Measurements from ENCODE around the gene ATP5F1D. TPM values are rescaled to one million over a fixed set of nuclear protein-coding genes. Genes with fewer than 3 reads are reported as not detected.

The ATP5F1D gene
- total RNA-seq, 2 donors from 2014 or later, result 40.4 to 45.1 TPM

DNA sequence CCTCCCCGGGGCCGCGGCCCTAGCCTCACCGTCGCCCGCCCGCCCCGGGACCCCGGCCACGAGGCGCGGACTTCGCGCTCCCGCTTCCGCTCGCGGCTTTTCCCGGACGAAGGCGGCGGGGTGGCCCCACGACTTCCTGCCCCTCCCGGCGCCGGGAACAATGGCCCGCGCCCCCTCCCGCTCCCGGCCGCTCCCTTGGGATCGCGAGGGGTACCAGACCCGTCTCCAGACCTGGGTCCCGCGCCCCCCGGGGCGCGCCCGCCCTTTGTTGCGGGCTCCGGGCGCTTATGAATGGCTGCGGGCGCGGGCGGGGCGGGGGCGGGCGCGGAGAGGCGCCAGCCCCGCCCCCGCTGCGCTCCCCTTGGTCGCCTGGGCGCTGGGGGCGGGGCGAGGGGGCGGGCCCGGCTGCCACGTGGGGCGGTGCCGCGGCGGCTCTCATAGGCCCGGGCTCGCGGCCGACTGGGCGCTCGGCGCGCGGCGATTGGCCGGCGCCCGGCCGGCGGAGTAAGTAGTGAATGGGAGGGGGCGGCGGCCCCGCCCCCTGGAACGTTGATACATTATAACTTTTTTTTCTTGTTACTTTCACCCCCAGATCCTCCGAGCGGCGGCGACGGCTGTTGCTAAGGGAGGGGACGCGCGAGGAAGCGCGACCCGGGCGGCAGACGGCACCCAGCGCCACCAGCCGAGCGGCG lies 7.9 kb downstream of the ATP5F1D start:
- Histone ChIP-seq H3K36me3 (peaks cover 5% of the 10 kb centered on the region), H3K4me1 (ENCODE audit: control insufficient read depth in 1 of 2, low read depth in 2 of 2) (peaks cover 27 to 51% of the 10 kb centered on the region in 2 donors), H3K27ac (peak overlapping the region; percentile 100), H3K27me3 (replicated peaks; ENCODE audit: insufficient read depth) (no peaks in the 10 kb centered on the region), H3K9me3 (no peaks in the 10 kb centered on the region), H3K4me3 (peak overlapping the region; percentile 99)
- peak; percentile 79 for DNase-seq (ENCODE audit: low spot score)
- ATAC-seq (ENCODE audit: insufficient number of reproducible peaks, low FRiP score, low read depth), result peak; percentile 16
- TF ChIP-seq, protein P1, sequence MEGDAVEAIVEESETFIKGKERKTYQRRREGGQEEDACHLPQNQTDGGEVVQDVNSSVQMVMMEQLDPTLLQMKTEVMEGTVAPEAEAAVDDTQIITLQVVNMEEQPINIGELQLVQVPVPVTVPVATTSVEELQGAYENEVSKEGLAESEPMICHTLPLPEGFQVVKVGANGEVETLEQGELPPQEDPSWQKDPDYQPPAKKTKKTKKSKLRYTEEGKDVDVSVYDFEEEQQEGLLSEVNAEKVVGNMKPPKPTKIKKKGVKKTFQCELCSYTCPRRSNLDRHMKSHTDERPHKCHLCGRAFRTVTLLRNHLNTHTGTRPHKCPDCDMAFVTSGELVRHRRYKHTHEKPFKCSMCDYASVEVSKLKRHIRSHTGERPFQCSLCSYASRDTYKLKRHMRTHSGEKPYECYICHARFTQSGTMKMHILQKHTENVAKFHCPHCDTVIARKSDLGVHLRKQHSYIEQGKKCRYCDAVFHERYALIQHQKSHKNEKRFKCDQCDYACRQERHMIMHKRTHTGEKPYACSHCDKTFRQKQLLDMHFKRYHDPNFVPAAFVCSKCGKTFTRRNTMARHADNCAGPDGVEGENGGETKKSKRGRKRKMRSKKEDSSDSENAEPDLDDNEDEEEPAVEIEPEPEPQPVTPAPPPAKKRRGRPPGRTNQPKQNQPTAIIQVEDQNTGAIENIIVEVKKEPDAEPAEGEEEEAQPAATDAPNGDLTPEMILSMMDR (IDR thresholded peaks at IDR 0.05), result no peak

DNA sequence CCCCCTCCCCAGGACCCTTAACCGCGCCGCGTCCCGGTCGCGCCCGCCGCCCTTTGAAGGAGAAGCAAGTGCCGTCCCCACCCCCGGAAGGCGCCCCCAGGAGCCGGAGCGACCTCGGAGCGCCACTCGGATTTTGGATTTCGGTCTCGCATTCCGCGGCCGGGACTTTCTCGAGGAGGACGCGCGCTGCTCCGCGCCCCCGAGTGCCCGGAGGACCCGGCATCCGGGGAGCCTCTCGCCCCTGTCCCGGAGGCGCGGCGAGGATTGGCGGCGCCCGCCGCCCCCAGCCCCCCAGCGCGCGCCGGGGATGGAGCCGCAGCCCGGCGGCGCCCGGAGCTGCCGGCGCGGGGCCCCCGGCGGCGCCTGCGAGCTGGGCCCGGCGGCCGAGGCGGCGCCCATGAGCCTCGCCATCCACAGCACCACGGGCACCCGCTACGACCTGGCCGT lies 8.5 kb downstream of the ATP5F1D start:
- H3K36me3 ChIP-seq, result peaks cover 11% of the 10 kb centered on the region
- TF ChIP-seq, protein P1 (IDR thresholded peaks at IDR 0.05), result no peak
- peak overlapping the region; percentile 99 for H3K4me3 ChIP-seq
- H3K27ac ChIP-seq, result peak overlapping the region; percentile 99
- H3K27me3 ChIP-seq (replicated peaks; ENCODE audit: insufficient read depth), result no peaks in the 10 kb centered on the region
- ATAC-seq (ENCODE audit: insufficient number of reproducible peaks, low FRiP score, low read depth) (no peak), DNase-seq (ENCODE audit: low spot score) (no peak)
- H3K9me3 ChIP-seq, result no peaks in the 10 kb centered on the region
- peaks cover 27 to 51% of the 10 kb centered on the region in 2 donors for H3K4me1 ChIP-seq (ENCODE audit: control insufficient read depth in 1 of 2, low read depth in 2 of 2)

DNA sequence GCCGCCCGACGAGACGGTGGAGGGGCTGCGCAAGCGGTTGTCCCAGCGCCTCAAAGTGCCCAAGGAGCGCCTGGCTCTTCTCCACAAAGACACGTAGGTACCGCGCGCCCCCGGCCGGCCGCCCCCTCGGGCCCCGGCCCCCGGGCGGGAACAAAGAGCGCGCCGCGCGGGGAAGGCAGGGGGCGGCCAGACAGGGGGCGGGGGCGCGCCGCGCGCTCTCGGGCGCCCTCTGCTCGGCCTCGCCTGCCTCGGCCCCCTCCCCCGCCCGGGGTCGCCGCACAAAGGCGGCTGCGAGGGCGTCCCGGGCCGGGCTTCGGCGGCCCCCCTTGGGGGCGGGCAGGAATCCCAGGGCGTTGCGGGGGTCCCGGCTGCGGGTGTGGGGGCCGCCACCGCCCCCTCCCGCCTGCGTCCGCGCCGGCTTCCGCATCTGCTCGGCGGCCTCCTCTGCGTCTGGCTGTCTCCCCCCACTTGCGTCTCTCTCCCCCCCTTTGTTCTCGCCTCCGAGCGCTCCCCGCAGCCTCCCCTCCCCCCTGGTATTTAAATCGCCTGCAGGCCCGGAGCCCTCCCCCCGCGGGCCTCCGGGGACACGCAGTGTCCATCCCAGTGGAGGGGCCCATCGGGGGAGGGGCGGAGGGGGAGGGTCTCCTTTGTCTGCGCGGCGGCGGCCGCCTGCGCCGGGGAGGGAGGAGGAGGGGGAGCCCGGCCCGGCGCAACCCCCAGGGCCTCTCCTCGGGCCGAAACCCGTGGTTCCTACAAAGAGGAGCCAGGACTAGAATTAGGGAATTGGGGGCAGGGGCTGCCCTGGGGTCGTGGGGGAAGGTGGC lies 9.1 kb downstream of the ATP5F1D start:
- no peak for ATAC-seq (ENCODE audit: insufficient number of reproducible peaks, low FRiP score, low read depth)
- H3K4me1 ChIP-seq (ENCODE audit: control insufficient read depth in 1 of 2, low read depth in 2 of 2), result peaks cover 28 to 51% of the 10 kb centered on the region in 2 donors

DNA sequence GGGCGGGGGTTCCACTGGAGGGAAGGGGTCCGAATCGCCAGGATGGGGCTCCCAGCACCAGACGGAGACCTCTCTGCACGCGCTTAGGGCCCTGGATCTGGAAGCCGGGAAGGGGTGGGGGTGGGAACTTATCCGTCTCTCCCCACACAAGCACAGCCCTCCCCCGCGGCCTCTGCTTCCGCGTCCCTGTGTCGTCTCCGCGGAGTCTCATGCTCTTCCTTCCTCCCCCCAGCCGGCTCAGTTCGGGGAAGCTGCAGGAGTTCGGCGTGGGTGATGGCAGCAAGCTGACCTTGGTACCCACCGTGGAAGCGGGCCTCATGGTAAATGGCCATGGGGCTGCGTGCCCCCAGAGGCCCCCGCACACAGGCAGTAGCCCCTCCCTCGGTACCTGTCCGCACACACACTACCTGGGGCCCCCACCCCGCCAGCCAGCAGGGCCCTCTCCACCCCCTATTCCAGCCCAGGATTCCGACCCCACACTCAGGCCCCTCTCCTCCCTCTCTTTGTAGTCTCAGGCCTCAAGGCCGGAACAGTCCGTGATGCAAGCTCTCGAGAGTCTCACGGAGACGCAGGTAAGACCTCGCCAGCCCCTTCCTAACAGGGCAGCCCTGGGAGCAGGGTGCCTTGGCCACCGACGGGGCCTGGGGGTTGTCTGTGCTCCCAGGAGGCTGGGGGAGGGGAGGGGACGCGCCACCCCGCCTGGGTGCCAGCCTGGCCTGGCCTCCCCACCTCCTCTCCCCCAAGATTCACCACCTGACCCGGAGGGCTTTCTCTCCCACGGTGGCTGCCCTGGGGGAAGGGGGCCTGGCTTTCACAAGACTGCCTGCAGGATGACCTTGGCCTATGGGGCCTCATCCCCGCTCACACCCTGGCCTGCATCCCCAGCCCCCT lies 10.0 kb downstream of the ATP5F1D start:
- H3K4me3 ChIP-seq, result peak overlapping the region; percentile 99
- TF ChIP-seq, protein P1 (IDR thresholded peaks at IDR 0.05), result no peak
- peaks cover 24 to 49% of the 10 kb centered on the region in 2 donors for H3K4me1 ChIP-seq (ENCODE audit: control insufficient read depth in 1 of 2, low read depth in 2 of 2)
- no peaks in the 10 kb centered on the region for H3K9me3 ChIP-seq
- H3K27ac ChIP-seq, result peak overlapping the region; percentile 99
- no peak for ATAC-seq (ENCODE audit: insufficient number of reproducible peaks, low FRiP score, low read depth)
- H3K36me3 ChIP-seq, result peaks cover 25% of the 10 kb centered on the region
- no peak for DNase-seq (ENCODE audit: low spot score)
- no peaks in the 10 kb centered on the region for H3K27me3 ChIP-seq (replicated peaks; ENCODE audit: insufficient read depth)

More for the DNA sequence above, 9.1 kb downstream of the ATP5F1D start:
- no peaks in the 10 kb centered on the region for H3K27me3 ChIP-seq (replicated peaks; ENCODE audit: insufficient read depth)
- H3K27ac ChIP-seq, result peak overlapping the region; percentile 99
- peak overlapping the region; percentile 99 for H3K4me3 ChIP-seq
- H3K9me3 ChIP-seq, result no peaks in the 10 kb centered on the region
- no peak for DNase-seq (ENCODE audit: low spot score)
- peaks cover 17% of the 10 kb centered on the region for H3K36me3 ChIP-seq
- TF ChIP-seq, protein P1 (IDR thresholded peaks at IDR 0.05), result no peak
